Middle frontal gyrus (tissue), 1 donor: ENCODE measurements around the gene PTPRU.

Experiments
- DNase-seq: peaks from one replicate; pipeline ENCODE4 v3.0.0-alpha.2; 2015; ENCODE audit warnings: low spot score; ENCODE audit errors: extremely low spot score

Gene PTPRU

GRCh38 chr1:29264773-29265389 lies 28.6 kb downstream of the PTPRU start:
- no peak for DNase-seq

DNA sequence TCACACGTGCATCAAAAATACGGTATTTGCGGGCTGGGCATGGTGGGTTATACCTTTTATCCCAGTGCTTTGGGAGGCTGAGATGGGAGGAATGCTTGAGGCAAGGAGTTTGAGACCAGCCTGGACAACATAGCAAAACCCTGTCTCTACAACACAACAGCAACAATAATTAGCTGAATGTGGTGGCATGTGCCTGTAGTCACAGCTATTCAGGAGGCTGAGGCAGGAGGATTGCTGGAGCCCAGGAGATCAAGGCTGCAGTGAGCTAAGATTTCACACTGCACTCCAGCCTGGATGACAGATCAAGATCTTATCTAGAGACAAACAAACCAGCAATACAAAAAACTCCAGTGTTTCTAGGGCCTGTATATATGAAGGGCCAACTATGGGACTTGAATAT lies 30.6 kb downstream of the PTPRU start:
- DNase-seq: no peak

DNA sequence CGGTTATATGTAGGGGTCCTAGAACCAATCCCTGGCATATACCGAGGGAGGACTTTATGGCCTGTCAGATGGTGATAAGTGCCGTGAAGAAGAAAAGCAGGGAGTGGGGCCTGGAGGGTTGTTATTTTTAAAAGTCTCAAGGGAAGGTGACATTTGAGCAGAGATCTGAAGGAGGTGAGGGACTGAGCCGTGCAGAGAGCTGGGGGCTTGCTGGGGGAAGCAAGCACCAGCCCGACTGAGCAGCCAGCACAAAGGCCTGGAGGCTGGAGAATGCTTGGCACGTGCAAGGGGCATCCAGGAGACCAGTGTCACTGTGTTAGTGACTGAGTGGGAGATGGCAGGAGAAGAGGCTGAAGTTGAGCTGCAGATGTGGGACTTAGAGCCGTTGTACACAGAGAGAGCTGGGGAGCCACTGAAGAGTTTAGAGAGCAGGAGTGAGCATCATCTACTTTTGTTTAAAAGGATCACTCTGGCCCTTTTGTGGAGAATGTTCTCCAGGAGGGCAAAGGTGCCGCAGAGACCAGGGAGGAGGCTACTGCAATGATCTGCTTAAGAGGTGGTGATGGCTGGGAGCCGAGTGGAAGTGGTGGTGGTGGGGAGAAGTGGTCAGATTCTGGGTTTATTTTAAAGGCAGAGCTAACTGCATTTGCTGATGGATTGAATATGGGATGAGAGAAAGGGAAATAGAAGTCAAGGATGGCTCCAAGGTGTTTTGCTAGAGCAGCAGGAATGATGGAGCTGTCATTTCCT lies 31.2 kb downstream of the PTPRU start:
- DNase-seq: no peak

GRCh38 chr1:29269382-29269781 lies 33.1 kb downstream of the PTPRU start:
- DNase-seq: no peak

- no peak for DNase-seq
Observed at GRCh38 chr1:29270929-29271521, 34.7 kb downstream of the PTPRU start.

DNA sequence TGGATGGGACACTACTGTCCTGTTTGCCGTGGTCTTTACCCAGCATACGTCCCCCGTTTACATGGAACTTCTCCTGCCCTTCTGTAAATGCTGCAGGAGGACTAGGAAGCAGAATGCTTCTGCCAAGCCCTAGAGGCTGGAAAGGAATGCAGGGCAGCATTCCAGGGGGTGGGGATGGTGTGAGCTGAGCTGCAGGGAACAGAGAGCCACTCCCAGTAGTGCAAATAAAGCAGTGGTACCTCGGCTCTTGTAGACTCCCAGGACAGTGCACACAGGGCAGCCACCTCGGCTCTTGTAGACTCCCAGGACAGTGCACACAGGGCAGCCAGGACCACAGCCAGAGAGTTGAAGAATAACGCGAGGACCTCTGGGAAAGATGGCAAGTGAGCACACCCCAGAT lies 35.4 kb downstream of the PTPRU start:
- no peak for DNase-seq

GRCh38 chr1:29272147-29272907 lies 36.0 kb downstream of the PTPRU start:
- DNase-seq: no peak

- DNase-seq: no peak
Observed at GRCh38 chr1:29275435-29275834, 39.1 kb downstream of the PTPRU start.

- DNase-seq: no peak
Observed at GRCh38 chr1:29278124-29278523, 41.8 kb downstream of the PTPRU start.

DNA sequence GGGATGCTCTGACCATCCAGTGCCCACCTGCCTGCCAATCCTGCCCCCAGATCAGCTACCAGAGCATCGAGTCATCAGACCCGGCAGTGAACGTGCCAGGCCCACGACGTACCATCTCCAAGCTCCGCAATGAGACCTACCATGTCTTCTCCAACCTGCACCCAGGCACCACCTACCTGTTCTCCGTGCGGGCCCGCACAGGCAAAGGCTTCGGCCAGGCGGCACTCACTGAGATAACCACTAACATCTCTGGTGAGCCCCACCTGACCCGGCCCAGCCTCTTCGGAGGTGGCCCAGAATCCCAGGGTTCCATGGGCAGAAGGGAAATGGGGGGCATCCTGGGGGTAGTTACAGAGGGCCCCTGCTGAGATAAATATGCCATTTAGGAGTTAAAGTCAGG lies 43.1 kb downstream of the PTPRU start:
- no peak for DNase-seq

DNA sequence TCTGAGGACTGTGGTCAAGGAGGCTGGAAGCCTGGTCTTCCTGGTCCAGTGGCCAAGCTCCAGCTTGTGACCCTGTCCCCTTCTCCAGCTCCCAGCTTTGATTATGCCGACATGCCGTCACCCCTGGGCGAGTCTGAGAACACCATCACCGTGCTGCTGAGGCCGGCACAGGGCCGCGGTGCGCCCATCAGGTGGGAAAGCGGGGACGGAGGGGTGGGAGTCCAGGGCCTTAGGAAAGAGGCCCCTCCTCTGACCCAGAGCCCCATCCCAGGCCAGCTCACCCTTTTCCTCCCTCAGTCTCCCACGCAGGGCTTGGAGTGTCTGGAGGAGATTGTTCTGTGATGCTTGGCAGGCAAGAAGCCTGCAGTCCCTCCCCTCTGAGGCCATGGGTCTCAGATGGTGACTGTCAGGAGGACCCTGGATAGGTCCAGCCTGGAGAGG lies 43.6 kb downstream of the PTPRU start:
- DNase-seq: no peak

DNA sequence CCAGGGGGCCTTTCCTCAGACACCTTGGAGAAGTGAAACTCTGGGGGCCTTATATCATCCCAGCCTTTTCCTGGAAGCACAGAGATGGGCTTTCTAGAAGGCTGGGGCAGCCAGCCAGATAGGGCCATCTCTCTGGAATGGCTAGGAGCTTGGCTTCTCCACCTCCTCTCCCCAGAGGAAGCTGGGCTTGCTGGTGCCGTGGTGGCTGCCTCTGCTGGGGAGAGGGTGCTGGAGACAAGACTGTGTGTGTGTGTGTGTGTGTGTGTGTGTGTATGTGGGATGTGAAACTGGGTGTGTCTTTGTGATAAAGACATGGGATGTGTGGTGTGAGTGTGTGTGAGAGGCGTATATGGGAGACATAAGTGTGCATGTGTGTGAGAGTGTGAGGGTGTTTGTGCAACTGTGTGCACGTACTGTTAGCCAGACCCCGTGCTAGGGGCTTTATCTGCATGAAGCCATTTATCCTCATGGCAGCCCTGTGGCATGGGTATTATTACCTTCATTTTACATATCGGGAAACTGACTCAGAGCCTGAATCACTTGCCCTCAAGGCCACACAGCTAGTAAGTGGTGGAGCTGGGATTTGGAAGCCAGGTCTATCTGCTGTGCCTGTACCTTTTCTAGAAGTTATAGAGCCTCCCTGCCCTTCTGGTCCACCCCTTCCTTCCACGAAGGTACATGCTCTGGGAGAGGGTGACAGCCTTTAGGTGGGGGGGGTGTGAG lies 44.2 kb downstream of the PTPRU start:
- no peak for DNase-seq

GRCh38 chr1:29281571-29281970 lies 45.2 kb downstream of the PTPRU start:
- DNase-seq: no peak

- DNase-seq: no peak
Observed at GRCh38 chr1:29282135-29282923, 46.0 kb downstream of the PTPRU start.

DNA sequence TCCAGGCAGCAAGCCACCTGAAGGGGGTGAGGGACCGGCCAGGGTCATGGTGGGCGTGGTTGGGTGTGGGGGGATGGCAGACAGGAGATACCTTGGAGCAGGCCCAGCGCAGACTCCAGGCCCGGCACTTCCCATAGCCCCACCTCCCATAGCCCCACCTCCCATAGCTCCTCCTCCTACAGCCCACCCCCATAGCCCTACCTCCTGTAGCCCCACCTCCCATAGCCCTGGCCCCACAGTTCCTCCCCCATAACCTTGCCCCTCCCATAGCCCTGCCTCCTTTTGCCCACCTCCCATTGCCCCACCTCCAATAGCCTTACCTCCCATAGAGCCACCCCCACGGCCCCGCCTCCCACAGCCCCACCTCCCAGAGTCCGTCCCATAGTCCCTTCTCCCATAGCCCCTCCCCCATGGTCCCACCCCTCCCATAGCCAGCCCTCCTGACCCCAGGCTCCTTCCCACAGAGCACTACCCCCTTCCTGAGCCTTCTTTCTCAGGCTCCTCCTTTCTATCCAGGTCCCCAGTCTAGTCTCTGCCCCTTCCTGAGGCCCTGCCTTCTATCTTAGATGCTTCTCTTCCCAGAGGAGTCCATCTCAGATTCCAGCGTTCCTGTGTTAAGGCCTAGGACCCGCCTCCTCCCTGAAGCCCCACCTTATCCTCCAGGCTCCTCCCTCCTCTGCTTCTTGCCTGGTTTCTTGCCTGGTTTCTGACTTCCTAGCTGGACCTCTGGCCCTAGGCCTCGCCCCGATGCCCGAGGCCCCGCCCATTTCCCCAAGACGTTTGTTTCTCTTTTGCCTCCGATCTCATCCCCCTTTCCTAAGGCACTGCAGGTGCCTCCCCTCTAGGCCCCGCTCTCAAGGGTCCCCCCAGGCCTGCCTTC lies 46.8 kb downstream of the PTPRU start:
- no peak for DNase-seq

DNA sequence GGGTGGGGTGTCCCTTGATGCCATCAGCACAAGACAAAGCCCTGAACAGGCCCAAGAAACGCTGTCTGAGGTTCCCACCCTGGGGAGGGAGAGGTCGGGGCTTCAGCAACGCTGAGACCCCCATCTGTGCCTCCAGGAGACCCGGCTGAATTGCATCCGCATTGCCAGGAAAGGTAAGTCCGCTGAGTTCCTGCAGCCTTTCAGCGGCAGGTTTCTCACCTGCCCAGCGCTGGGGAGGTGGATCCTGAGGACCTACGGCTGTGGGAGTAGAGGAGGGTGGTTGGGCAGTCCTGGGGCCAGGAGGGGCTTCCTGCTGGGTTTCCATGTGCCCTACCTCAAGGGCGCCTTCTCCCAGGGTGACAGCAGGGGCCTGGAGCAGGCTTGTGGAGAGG lies 47.5 kb downstream of the PTPRU start:
- DNase-seq: no peak

DNA sequence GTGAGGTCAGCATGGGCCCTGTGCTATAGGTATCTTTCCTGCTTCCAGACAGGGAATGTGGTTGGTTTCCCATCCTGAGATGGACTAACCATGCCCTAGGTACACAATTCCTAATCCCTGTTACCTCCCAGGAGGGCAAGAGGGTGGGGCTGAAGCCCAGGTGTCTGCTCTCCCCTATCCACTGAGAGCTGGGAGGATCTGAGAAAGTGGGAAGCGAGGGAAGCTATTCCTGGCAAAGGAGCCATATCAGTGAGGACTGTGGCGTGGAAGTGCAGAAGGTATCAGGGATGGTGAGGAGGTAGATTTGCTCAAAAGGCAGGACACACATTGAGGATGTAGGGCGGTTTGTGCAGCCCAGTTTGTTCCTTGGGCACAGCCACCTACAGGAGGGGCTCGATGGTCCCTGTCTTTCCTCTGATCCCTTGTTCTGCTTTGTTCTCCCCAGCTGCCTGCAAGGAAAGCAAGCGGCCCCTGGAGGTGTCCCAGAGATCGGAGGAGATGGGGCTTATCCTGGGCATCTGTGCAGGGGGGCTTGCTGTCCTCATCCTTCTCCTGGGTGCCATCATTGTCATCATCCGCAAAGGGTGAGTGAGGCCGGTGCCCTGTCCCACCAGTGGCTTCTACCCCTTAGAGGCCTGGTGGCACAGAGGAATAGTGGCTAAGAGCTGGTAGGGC lies 48.1 kb downstream of the PTPRU start:
- no peak for DNase-seq

DNA sequence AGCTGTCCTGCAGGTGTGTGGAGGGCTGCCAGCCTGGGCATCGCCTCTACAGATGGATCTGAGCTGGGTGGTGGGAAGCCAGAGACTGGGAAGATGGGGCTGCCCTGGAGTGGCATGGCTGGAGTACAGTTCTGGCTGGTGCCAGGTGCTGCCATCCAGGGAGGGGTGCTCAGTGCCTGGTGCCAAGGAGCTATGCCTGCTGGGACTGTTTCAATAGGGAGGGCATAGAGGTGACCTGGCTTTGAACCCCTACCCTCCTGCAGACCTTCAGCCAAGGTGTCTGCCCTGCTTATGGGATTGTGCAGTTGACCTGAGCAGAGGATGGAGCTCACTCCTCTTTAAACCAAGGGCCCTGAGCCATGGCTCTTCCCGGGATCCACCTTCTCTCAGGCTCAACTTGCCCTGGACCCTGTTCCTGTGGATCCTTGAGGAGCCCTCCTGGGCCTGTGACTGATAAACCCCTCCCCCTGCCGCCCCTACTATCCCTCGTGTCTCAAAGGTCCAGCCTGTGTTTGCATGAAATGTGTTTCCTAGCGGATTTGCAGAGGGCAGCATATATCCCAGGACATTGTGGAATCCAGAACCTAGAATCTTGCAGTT lies 48.7 kb downstream of the PTPRU start:
- DNase-seq: no peak

DNA sequence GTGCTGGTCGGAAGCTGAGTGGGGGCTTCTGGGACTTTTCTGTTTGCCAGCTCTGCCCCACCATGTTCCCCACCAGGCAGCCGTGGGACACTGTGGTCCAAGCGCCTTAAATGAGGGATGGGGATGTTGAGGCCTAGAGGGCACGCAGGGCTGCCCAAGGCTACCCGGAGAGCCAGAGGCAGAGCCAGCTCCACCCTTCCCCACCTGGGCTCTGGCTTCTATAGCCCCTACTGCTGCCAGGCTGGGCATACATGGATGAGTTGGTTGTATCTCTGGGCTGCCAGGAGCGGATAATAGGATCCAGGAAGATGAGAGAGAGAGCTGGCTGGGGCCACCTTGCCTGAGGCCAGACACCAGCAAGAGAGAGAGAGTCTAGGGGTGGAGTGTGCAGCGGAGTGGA lies 49.4 kb downstream of the PTPRU start:
- DNase-seq: no peak
